Stomach (tissue), 4 donors: ENCODE measurements around the gene CYS1.

Experiments
- CTCF ChIP-seq, 7 experiments: fragments of 450-650 bp in 4 of 7; fragments of 200-600 bp in 3 of 7; sonication (generic) in 3 of 7; IDR thresholded peaks; one replicate each; pipeline ENCODE4 v1.5.1; 2016 to 2019; ENCODE audit warnings: antibody characterized with exemption in 7 of 7, control low read depth in 2 of 7, mild to moderate bottlenecking in 1 of 7
- POLR2AphosphoS5 ChIP-seq, 3 donors: sonication (generic); formaldehyde crosslinking; IDR thresholded peaks; one replicate each; pipeline ENCODE4 v1.6.1; 2016; ENCODE audit warnings: antibody characterized with exemption in 3 of 3

- TF ChIP-seq CTCF (IDR thresholded peaks at IDR 0.05) (no peak), POLR2AphosphoS5 (IDR thresholded peaks at IDR 0.05) (no peak)
Measured at GRCh38 chr2:10034333-10035052, 45.7 kb downstream of the CYS1 start.
